HG03439 (cell line): Measurements from ENCODE around the gene METTL4.
"Not testable (repeated sequence)": the region's sequence is repeated elsewhere in the genome, so short reads cannot be mapped to it uniquely, and the experiment has no call there.

Source experiments
- ATAC-seq: cut with Tn5 transposase; IDR thresholded peaks from one replicate; pipeline ENCODE4 v1.9.1; 2021; ENCODE audit warnings: mild to moderate bottlenecking, moderate library complexity; ENCODE audit not compliant: unreplicated experiment

The METTL4 gene

DNA sequence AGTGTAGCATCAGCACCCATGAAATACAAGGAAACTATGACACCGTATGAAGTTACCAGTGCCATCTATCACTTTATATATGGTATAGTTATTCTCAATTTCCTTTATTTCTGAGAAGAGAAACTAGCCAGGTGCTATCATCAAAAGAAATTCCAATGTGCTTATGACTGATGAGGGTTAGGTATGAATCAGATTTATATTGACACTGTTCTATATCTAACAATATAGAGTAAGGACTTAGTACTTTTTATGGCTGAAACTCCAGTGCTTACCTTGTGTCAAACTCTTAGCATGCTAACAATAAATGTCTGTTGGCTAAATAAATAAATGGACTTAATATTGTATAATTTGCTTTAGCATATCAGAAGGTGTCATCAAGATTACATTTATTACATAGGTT is 6.9 kb downstream of the METTL4 start:
- no peak for ATAC-seq

DNA sequence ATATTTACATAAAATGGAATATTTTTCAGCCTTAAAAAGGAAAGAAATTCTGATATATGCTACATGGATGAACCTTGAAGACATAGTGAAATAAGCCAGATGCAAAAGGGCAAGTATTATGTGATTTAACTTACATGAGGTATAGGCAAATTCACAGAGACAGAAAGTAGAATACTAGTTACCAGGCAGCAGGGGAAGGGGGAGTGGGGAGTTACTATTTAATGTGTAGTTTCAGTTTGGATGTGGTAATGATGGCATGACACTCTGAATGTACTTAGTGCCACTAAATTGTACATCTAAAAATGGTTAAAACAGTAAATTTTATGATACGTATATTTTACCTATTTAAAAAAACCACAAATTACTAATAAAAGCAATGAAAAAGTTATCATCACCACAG is 12.1 kb downstream of the METTL4 start:
- ATAC-seq, result no peak

DNA sequence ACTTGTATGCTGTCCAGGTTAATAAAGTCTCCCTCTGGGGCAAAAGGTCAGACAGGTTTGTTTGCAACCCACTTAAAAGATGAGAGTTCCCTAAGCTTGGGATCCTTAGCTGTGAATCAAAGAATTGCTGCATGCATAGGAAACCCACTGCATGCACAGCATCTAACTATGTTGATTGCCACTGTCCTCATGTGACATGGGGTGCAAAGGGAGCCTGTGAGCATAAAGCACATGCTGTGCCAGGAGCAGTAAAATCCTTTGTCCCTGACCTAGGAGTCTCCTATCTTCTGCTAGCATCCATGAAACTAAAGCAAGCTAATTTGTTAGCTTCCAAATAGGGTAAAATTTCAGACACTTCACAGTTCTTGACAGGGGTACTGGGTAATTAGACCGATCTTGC is 13.8 kb downstream of the METTL4 start:
- no peak for ATAC-seq

DNA sequence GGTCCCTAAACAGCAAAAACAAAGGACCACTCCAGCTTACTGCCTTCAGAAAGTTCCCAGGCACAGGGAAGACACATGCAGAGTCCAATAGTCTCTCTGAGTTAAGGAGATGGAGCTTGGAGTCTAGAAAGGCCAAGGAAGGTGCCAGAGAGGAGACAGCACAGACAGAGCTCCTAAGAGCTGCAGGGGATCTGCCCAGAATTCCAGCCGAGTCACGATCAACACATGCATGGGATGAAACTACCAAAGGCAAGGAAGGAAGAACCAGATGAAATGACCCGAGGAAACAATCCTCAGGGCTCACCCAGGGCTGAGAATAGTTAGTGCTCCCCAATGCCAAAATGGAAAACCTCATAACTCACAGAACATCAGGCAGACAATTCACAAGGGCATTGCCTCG is 15.4 kb downstream of the METTL4 start:
- no peak for ATAC-seq

DNA sequence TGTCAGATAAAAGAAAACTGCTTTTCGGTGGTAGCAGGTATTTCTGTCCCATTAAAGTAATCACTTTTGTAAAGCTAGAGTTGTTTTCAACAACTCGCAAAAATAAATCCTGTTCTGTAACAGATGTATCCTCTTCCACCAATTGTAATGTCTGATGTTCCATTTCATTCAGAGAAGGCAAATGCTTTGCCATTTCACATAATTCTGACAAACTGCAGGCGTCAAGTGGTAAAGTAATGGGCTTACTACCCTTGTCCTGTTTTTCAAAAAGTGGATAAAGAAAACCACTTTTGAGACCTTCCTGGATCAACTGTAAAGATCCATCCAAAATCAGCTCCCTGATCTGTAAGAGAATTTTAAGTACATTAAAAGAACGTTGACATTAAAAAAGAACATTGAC is 16.6 kb downstream of the METTL4 start:
- no peak for ATAC-seq

DNA sequence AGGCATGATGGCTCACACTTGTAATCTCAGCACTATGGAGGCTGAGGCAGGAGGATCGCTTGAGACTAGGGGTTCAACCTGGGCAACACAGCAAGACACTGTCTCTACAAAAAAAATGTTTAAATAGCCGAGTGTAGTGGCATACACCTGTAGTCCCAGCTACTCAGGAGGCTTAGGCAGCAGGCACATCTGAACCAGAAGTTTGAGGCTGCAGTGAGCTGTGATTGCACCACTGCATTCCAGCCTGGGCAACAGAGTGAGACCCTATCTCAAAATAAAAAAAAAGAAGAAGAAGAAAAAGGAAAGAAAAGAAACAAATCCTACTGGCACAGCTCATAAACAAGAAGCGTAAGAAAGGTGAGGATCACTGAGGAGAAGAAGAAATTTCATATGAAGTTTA is 19.9 kb downstream of the METTL4 start:
- no peak for ATAC-seq

DNA sequence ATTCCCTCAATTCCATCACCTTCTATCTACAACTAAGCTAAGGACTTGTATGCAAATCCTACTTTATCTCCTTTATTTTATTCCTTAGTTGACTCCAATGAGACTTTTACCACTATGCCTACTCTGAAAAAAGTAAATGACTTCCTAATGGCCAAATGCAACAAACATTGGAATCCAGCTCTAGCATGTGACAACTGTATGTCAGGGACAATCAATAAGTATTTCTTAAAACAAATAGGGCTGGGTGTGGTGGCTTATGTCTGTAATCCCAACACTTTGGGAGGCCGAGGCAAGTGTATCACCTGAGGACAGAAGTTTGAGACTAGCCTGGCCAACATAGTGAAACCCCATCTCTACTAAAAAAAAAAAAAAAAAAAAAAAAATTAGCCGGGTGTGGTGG is 21.8 kb downstream of the METTL4 start:
- no peak for ATAC-seq

DNA sequence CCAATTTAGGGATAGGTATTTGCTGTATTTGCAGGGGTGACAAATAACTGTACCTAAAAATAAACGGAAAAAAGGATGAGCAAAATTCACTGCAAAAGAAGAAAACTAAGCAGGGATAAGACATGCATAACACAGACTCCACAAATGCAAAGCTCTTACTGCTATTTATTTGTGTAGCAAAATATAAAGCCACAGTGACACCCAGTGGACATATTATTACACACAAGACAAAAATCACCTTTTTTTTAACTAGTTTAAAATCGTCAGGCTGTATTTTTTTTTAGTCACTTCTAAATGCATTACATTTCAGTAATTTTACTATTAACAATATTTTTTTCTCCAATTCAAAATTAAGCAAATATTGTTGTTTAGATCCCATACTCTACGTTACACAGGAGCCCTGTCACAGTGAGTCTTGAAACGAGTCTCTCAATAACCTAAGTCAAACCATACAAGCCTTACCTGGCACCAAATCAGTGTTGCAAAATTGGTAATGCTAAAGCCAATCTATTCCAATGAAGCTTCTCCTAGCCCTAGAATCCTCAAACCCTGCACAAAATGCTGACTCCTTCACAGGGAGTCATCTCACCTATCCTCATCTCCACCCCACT is 23.7 kb downstream of the METTL4 start:
- ATAC-seq, result no peak

DNA sequence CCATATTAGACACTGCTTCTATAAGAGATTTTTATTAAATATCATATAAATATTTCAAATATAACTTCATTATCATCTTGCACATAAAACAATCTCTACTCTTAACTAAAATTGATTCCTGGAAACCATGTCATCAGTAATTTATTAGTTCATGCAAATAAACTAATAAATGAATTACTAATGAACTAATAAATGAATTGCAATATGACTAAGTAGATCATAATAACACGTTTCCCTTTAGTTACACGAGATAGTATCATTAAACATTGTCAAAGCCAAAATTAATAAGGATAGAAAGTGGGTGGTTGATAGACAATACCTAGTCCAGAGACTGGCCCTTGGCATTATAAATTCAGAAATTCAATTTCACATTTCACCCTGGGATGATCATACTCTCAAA is 26.1 kb downstream of the METTL4 start:
- ATAC-seq, result no peak

DNA sequence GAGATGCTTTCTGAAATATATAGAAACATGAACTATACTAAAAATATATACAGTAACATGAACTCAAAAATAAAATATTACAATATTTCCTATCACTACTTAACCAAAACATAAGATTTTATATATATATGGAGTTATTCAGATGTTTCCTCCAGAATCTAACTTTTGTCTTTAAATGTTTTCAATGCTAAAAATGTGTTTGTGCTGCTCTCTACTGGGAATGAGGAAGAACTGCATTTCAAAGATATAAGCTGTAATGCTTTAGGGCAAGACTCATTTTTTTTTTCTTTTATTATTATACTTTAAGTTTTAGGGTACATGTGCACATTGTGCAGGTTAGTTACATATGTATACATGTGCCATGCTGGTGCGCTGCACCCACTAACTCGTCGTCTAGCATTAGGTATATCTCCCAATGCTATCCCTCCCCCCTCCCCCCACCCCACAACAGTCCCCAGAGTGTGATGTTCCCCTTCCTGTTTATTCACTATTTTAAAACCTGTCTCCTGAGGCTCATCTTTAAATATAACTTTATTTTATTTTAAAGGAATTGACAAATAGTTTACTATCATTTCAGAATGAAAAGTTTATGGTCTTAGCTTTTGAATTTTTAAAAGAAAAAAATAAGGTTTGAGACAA is 29.3 kb downstream of the METTL4 start:
- not testable (repeated sequence) for ATAC-seq

DNA sequence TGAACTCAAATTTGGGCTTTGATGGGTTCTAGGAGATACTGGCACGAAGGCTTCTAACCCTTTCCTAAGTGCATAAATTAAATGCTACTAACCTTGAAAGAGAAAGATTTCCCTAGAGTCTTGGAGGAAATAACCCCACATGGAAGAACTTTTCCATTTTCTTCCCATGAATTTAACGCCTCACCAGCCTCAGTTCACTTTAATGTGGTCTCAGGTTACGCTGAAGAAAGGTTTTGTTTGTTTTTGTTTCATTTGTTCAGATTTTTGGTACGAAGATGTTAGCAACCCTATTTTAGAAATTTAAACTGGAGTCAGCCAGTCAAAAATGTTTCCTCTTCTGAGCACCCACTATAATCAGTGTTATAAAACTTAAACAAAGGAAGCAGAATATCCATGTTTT is 30.7 kb downstream of the METTL4 start:
- ATAC-seq, result no peak

DNA sequence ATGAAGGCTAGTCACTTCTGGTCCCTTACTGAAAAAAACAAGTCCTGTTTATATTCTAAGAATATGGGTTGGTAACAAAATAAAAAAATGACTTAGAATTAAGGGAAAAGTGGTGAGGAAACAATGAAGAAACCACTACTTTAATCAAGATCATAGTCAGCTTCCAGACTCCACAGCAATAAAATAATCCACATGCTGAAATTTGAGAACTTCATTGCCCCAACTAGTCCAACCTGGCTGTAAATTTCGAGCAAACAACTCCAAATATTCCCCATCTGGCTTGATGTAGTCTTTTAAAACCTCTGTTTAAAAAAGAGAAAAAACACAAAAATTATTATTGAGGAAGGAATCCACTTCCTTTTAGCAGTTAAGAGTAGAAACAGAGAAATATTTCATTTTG is 32.5 kb downstream of the METTL4 start:
- no peak for ATAC-seq

DNA sequence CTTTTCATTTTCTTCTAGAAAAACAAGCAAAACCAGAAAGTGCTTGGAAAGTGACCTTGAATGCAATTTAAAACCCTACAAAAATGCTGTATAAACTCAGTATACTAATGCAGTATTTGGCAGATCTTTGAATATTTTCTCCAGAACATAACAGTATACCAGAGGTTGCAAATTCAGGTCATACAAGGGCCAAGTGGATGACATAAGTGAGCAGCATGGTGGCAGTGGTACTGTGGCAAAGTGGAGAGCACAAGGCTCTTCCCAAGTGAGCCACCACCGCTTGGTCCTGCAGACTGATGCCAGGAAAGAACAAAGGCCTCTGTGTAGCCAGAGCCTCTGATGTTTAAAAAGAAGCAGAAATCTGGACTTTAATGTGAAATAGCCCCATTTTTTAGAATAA is 33.1 kb downstream of the METTL4 start:
- ATAC-seq, result no peak

DNA sequence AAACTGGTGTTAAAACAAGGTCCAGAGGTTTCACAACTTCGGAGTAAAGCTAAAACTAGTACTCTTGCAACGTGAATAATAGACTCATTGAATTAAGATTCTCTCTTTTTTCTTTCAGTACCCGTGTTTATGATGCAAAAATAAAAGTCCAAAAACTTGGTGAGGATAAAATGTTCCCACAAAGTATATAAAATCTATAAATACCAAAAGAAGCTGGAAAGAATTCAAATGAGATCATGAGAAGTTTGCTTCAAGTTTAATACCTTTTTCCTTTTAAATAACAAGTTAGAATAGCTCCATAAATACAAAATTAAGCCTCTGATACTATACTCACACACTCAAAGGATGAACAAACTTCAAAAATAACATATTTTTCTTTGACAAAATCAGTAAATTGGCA is 34.0 kb downstream of the METTL4 start:
- ATAC-seq, result no peak

DNA sequence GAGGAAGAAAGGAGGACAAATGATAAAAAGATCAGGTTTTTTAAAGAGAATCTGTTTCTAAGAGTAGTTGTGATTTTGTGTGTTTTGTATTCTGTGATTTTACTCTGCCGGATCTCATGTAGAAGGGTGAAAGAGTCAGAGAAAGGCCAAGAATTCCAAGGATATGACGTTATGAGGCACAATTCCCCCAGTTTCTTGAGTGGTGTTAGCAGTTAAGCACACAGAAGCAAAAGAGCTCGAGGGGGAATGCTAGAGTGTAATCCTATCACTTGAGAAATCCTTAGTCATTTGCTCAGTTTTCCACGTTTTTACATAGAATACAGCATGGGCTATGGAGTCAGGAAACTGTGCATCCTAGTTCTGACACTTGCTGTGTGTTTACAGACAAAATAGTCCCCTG is 34.8 kb downstream of the METTL4 start:
- no peak for ATAC-seq

DNA sequence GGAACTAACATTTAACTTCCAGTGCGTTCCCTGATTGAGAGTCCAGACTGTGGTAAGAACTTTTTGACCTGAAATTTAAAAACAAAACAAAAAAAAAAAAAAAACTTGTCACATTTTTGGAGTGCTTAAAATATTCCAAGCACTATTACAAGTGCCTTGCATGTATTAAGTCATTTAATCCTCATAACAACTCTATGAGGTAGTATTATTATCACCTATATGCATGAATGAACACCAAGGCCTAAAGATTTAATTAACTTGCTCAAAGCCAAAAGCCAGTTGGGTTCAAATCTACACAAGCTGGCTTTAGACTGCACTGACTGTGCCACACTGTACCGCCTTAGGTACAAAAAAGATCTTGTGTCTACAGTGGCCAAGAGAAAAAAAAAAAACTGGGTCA is 35.2 kb downstream of the METTL4 start:
- ATAC-seq, result no peak

DNA sequence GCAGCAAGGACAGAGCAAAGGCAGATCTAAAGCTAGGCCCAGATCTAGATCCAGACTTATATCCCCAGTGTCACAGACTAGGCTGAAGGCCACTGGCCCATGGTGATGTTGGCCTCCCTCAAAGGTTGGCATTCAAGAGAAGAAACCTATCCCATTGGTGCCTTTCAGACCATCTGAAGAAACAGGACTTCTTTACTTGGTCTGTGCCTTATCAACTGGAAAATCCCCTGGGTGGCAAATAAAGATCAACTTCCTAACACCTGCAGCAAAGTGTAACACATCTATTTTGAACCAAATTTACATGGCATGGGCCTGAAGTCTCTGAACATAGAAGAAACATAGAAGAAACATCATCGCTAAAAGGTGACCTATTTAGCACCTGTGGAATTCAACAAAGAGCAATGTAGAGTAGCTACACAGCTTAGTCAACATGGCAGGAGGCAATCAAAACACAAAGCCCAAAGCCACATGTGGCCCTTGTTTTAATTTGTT is 35.8 kb downstream of the METTL4 start:
- ATAC-seq, result no peak

DNA sequence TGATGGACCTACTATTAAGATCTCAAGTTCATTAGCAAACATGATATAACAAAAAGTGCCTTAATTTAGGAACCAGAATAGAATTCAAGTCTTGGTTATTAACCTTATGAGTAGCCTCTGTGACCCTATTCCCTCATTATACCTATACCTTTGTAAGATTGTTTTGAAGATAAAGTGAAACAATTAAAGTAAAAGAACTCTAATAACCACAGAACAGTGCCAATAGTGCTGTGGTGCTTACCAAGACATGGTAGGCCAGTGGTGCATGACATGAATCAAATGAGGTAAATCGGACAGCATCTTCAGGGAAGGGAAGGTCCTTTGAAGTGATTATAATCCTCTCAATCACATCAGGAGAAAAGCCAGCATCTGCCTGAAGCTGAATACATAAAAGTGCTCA is 36.4 kb downstream of the METTL4 start:
- no peak for ATAC-seq

DNA sequence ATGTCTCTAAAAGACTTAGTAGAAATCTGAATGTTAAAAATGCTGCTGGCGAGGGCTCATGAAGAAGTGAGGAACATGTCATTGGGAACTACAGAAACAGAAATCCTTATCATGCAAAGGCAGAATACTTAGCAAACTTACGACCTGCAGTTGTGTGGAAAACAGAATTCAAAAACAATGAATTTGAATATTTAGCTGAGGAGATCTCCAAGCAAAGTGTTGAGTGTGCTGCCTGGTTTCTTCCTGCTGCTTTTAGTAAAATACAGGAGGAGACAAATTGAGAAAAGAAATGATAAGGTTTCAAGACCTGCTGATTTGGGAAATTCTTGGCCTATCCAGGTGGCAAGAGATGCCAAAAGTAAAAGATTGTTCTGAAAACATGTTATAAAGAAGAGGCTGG is 38.5 kb downstream of the METTL4 start:
- ATAC-seq, result no peak

DNA sequence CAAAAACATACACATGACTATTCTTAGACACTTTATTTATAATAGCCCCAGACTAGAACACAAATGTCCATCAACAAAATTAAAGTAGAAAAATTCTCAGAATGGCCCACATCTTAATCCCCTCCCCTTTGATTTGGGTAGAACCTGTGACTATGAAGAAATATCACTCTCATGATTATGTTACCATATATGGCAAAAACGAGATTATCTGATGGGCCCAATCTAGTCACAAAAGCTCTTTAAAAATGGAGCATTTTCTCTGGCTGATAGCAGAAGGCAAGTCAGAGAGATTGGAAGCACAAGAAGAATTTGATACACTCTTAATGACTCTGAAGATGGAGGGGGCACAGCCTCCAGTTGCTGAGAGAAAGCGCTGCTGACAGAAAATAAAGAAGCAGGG is 39.6 kb downstream of the METTL4 start:
- no peak for ATAC-seq

DNA sequence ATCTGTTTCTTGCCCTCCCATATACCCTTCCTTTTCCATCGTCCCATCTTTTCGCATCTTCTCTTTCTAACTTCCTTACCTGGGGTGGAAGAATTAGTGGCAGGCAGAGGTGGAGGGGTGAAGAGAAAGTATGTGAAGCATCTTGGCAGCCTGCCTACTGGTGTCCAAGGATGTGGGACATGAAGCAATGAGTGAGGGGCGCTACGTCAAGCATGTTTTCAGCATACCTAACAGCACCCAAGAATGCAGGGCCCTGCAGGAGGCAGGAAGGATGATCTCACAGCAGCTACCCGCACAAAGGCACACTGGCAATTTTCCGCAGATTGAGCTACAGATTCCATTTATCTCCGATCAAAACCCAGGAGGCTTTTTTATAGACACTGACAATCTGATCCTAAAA is 42.2 kb downstream of the METTL4 start:
- ATAC-seq, result no peak

DNA sequence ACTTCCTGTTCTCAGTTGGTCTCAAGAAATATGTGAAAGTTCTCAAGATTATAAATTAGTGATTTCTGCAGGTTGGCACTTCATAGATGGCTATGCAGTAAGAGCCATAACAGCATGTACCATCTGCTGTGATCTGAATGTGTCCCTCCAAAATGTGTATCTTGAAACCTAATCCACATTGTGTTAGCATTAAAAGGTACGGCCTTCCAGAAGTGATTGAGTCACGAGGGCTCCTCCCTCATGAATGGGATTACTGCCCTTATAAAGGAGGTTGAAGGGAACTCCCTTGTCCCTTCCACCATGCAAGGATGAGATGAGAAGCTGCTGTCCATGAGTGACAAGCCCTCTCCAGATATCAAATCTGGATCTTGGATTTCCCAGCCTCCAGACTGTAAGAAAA is 45.0 kb downstream of the METTL4 start:
- ATAC-seq, result no peak

DNA sequence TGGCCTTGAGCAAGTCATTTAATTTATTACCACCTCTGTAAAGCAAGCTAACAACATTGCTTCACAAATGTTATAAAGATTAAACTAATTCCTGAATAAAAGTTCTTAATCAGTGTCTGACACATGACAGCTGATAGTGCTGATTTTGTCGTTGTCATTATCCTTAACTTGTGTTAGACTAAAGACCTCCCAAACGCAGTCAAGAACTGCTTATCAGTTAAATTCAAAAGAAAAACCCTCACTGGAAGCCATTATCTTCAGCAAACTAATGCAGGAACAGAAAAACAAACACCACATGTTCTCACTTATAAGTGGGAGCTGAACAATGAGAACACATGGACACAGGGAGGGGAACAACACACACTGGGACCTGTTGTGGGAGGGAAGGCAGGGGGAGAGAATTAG is 46.5 kb downstream of the METTL4 start:
- not testable (repeated sequence) for ATAC-seq
